ENCODE results near the gene MMP17. TPM values are rescaled to one million over a fixed set of nuclear protein-coding genes. Genes with fewer than 3 reads are reported as not detected.

MMP17 gene
- total and polyA plus RNA-seq, 10 of the 15 experiments (the other 5 are each of a cell fraction or from before 2014, with no cell fraction given): 0.11 to 0.28 (median 0.23) TPM; not detected in 7

GRCh38 chr12:131817241-131817640, 11.0 kb upstream of the MMP17 start:
- WGBS (ENCODE audit: insufficient coverage, insufficient replicate concordance, low lambda C conversion rate, missing lambda C conversion rate): 84% methylated on average over 18 of the region's 19 CpGs
- intact Hi-C loops (cut with micrococcal nuclease; ENCODE audit: unreplicated experiment) (no loop called here), in situ Hi-C loops (cut with MboI) (no loop called here)
- Histone ChIP-seq H3K27me3 (replicated peaks in 1 of 2; ENCODE audit: control insufficient read depth in 2 of 2, insufficient read depth in 2 of 2, low read length in 1 of 2) (no peaks in the 10 kb centered on the region), H3K4me2 (ENCODE audit: control insufficient read depth, insufficient read depth) (no peak overlapping the region), H3K79me2 (ENCODE audit: control insufficient read depth, insufficient read depth, low read length) (no peaks in the 10 kb centered on the region), H3K27ac (ENCODE audit: control insufficient read depth, insufficient read depth) (no peak overlapping the region), H3K4me3 (no peak overlapping the region), H2AFZ (ENCODE audit: control insufficient read depth, low read depth, low read length) (no peak overlapping the region), H3K9ac (ENCODE audit: control insufficient read depth, insufficient read depth, low read length) (no peak overlapping the region), H4K20me1 (ENCODE audit: control insufficient read depth, insufficient read depth) (no peaks in the 10 kb centered on the region), H3K9me3 (replicated peaks; ENCODE audit: control insufficient read depth, insufficient read depth, low read length) (no peaks in the 10 kb centered on the region; the same call in 2 of the 3 replicates), H3K36me3 (ENCODE audit: control insufficient read depth in 2 of 2, insufficient read depth in 2 of 2, low read length in 1 of 2) (no peaks in the 10 kb centered on the region), H3K4me1 (ENCODE audit: control insufficient read depth, insufficient read depth, low read length) (no peaks in the 10 kb centered on the region)
- no peak for ATAC-seq
- no peak for DNase-seq (ENCODE audit: low read depth, low spot score)
- no peak for TF ChIP-seq ATF2 (IDR thresholded peaks at IDR 0.05; ENCODE audit: low read length)
- TF ChIP-seq SREBF2 (IDR thresholded peaks at IDR 0.05; ENCODE audit: low read length): no peak
- TF ChIP-seq IRF5 (IDR thresholded peaks at IDR 0.05; ENCODE audit: borderline replicate concordance): no peak
- no peak for TF ChIP-seq STAT3 (IDR thresholded peaks at IDR 0.05; ENCODE audit: low read depth, low read length)
- TF ChIP-seq CREB1 (IDR thresholded peaks at IDR 0.05; ENCODE audit: low read depth): no peak
- TF ChIP-seq RB1 (IDR thresholded peaks at IDR 0.05; ENCODE audit: borderline replicate concordance): no peak
- FAIRE-seq: no peak
- POLR2A ChIA-PET: no interaction called here
- RAD21 ChIA-PET (ENCODE audit: unreplicated experiment): no interaction called here
- SMC1A ChIA-PET (ENCODE audit: uncharacterized antibody, unreplicated experiment): no interaction called here
- CTCF ChIA-PET: no interaction called here
- no TSS peak for BruUV-seq (replicated peaks)

Data from GM12878 (cell line).